Left ventricle myocardium inferior (tissue), 1 donor: ENCODE measurements around the gene NR2F1-AS1. TPM values are rescaled to one million over a fixed set of nuclear protein-coding genes. Genes with fewer than 3 reads are reported as not detected.

Experiments used
- DNase-seq: peaks from one replicate; pipeline ENCODE4 v3.0.0-alpha.2; 2020
- H3K27ac ChIP-seq: fragments of 200-600 bp; replicated peaks from 2 replicates; pipeline ENCODE4 v1.8.0; 2021
- H3K27me3 ChIP-seq: fragments of 200-600 bp; 2 replicates; pipeline ENCODE4 v1.8.0; 2021; ENCODE audit warnings: low read depth
- H3K36me3 ChIP-seq: fragments of 200-600 bp; 2 replicates; pipeline ENCODE4 v1.8.0; 2021
- H3K4me1 ChIP-seq: fragments of 200-600 bp; 2 replicates; pipeline ENCODE4 v1.8.0; 2021
- H3K4me3 ChIP-seq: fragments of 200-600 bp; 2 replicates; pipeline ENCODE4 v1.8.0; 2021; ENCODE audit warnings: mild to moderate bottlenecking, moderate library complexity
- H3K9me3 ChIP-seq: fragments of 200-600 bp; replicated peaks from 2 replicates; pipeline ENCODE4 v1.8.0; 2021
- intact Hi-C: fragments of 100-400 bp; cut with micrococcal nuclease; formaldehyde crosslinking; loops from one replicate; pipeline ENCODE4 v1.11.0; 2022
- total RNA-seq: library from RNA; stranded (reverse); fragmentation: NEBNext Ultra II Directional; extraction: Animal tissue kit (Norgen Biotek cat#: 25700); gene quantifications from one replicate; pipeline ENCODE4 v1.2.1, GENCODE V29; 2021
- TF ChIP-seq, protein P1 (sequence below): fragments of 200-600 bp; IDR thresholded peaks from 2 replicates; pipeline ENCODE4 v1.8.0; 2021; ENCODE audit warnings: antibody characterized with exemption, mild to moderate bottlenecking, borderline replicate concordance
- donor health status: DM: no; HTN: yes; CAD: no; lungs with severe emphysema.

NR2F1-AS1 gene
- total RNA-seq, 1 donor from 2014 or later = 0.60 TPM

DNA sequence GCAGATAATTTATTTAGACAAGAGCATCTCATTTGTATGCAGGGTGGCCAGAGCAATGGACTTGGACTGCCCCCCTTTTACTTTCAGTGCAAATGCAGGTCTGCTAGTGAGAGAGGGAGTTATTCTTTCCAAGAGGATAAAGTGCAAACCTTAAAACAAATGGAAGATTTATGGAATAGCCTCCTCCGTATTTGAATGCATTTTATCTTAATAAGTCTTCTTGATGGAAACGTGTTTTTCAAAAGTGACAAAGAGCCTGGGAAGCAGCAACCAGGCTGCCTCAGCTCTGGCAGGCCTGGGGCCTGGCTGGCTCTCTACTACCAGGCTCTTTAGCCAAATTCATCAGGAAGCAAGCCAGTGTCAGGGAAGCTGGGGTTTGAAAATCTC is 8.8 kb upstream of the NR2F1-AS1 start:
- no peak for DNase-seq
- peaks cover 4% of the 10 kb centered on the region for H3K9me3 ChIP-seq
- no peak overlapping the region for H3K4me3 ChIP-seq
- H3K36me3 ChIP-seq = no peaks in the 10 kb centered on the region
- intact Hi-C loops = no loop called here
- TF ChIP-seq, protein P1, sequence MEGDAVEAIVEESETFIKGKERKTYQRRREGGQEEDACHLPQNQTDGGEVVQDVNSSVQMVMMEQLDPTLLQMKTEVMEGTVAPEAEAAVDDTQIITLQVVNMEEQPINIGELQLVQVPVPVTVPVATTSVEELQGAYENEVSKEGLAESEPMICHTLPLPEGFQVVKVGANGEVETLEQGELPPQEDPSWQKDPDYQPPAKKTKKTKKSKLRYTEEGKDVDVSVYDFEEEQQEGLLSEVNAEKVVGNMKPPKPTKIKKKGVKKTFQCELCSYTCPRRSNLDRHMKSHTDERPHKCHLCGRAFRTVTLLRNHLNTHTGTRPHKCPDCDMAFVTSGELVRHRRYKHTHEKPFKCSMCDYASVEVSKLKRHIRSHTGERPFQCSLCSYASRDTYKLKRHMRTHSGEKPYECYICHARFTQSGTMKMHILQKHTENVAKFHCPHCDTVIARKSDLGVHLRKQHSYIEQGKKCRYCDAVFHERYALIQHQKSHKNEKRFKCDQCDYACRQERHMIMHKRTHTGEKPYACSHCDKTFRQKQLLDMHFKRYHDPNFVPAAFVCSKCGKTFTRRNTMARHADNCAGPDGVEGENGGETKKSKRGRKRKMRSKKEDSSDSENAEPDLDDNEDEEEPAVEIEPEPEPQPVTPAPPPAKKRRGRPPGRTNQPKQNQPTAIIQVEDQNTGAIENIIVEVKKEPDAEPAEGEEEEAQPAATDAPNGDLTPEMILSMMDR = no peak
- H3K27ac ChIP-seq = no peak overlapping the region
- peaks cover 99% of the 10 kb centered on the region for H3K27me3 ChIP-seq
- H3K4me1 ChIP-seq = peaks cover 8% of the 10 kb centered on the region

DNA sequence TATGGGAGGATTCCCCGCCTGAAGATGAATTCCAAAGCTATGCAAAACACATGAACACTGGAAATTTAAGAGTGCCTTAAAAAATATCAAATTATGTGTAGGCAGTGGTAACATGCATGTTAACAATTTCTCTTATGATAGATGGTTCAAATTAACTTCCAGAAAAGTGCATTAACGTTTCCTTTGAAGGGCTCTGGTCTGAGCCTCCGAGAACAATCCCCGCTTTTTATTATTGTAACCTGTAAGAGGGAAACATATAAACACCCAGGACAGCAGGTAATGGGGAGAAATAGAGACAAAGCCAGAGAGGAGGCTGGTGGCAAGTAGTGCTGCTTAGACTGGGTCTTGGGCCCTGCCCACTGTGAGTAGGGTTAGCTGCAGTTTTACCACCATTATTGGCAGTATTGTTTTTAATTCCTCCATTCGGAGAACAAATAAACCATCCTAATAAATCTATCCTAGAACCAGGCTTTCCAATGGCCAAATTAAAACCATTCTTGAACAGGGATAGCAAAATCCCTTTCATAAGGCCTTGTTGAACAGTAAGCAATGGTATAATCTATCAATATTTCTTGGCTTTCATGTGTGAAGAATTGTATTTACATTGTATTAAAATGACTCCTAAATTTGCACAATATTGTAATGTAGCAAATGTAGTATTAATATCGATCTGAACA is 8.3 kb upstream of the NR2F1-AS1 start:
- H3K27me3 ChIP-seq = peaks cover 93% of the 10 kb centered on the region

DNA sequence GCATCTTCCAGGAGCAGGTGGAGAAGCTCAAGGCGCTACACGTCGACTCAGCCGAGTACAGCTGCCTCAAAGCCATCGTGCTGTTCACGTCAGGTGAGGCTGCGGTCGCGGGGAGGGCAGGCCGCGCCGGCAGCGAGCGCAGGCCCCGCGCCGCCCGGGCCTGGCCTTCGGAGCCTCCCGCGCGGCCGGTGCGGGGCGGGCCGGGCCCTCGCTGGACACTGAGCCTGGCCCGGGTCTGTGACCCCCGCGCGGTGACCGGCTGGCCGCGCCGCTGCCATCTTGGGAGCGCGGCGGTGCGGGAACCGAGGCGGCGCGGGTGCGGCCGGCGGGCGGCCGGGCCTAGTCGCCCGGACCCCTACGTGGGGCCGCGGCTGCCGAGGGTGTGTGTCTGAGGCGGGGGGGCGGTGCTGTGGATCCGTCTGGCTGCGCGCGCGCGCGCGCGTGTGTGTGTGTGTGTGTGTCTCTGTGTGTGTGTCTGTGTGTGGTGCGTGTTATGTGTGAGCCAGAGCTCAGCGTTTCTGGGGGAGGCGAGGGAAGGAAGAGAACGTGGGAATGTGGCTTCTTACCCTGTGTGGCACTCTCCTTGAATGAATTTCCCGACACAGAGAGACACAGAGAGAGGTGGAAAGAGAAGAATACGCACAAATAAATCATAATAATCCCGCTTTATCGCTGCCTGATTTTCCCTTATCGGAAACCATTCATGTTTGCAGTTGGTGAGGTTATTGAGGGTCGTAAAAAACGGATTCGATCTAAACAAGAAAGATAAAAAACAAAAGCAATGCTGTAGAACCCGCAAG is 7.5 kb upstream of the NR2F1-AS1 start:
- DNase-seq = no peak
- peaks cover 90% of the 10 kb centered on the region for H3K27me3 ChIP-seq
- H3K4me3 ChIP-seq = no peak overlapping the region
- H3K9me3 ChIP-seq = no peaks in the 10 kb centered on the region
- intact Hi-C loops = no loop called here
- TF ChIP-seq, protein P1 = no peak
- no peaks in the 10 kb centered on the region for H3K36me3 ChIP-seq
- H3K27ac ChIP-seq = no peak overlapping the region
- peaks cover 11% of the 10 kb centered on the region for H3K4me1 ChIP-seq

More for the DNA sequence above, 8.3 kb upstream of the NR2F1-AS1 start:
- Histone ChIP-seq H3K4me1 (peaks cover 8% of the 10 kb centered on the region), H3K36me3 (no peaks in the 10 kb centered on the region), H3K27ac (no peak overlapping the region), H3K4me3 (no peak overlapping the region), H3K9me3 (no peaks in the 10 kb centered on the region)
- no peak for DNase-seq
- intact Hi-C loops = no loop called here
- TF ChIP-seq, protein P1 = no peak

DNA sequence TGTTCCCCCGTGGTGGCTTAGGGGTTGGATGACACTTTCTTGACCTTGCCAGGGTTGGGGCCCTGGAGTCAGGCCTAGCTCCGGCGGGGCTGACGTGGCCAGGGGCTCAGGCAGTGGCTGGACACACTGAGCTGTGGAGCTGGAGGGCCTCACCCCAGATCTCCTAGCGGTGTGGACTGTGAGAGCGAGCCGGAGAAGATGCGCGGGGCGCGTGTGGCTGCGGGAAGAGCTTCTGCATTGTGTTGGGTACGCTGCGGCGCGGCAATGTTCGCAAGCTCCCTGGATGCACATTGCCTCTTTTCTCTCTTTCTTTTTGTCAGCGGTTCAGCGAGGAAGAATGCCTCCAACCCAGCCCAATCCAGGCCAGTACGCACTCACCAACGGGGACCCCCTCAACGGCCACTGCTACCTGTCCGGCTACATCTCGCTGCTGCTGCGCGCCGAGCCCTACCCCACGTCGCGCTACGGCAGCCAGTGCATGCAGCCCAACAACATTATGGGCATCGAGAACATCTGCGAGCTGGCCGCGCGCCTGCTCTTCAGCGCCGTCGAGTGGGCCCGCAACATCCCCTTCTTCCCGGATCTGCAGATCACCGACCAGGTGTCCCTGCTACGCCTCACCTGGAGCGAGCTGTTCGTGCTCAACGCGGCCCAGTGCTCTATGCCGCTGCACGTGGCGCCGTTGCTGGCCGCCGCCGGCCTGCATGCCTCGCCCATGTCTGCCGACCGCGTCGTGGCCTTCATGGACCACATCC is 6.8 kb upstream of the NR2F1-AS1 start:
- intact Hi-C loops = no loop called here
- TF ChIP-seq, protein P1 = no peak
- H3K9me3 ChIP-seq = no peaks in the 10 kb centered on the region
- H3K4me1 ChIP-seq = peaks cover 19% of the 10 kb centered on the region
- DNase-seq = no peak
- H3K27me3 ChIP-seq = peaks cover 90% of the 10 kb centered on the region
- no peaks in the 10 kb centered on the region for H3K36me3 ChIP-seq
- no peak overlapping the region for H3K27ac ChIP-seq
- no peak overlapping the region for H3K4me3 ChIP-seq

DNA sequence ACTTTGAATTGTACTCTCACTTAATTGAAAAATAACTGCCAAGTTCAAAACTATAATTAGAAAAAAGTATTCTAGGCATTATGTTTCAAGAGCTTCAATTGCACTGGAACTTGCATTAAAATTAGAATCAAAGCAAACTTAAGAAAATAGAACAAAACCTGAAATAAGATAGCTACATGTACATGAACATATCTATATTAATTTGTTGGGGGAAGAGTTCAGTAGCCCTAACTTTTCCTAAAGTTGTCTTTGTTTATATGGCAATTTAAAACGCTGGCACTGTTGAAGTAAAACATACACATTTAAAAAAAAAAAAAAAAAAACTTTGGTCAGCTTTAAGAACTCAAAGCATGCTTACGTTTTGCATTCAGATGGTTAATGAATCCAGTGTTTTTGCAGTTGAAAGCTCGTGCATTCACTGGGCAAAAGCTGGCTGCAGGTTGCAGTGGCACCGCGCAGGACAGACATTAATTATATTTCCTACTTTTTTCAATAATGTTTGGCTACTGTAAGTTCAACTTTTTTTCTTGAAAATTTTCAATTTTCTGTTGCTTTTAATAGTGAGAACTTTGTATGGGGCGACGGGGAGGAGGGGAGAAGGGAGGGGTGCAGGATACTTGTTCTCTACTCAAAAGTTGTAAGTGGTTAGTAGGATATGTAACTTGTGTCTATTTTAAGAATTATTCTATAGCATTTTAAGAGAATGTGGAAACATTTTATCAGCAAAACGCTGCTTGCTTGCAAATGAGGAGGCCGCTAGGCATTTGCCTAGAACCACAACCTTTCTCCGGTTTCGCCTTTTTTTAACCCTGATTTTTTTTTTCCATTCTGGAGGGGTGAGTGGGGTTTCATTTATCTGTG is 5.9 kb upstream of the NR2F1-AS1 start:
- peaks cover 90% of the 10 kb centered on the region for H3K27me3 ChIP-seq
- no peak overlapping the region for H3K4me3 ChIP-seq
- H3K4me1 ChIP-seq = peaks cover 25% of the 10 kb centered on the region
- intact Hi-C loops = no loop called here
- no peak overlapping the region for H3K27ac ChIP-seq
- DNase-seq = no peak
- H3K9me3 ChIP-seq = no peaks in the 10 kb centered on the region
- H3K36me3 ChIP-seq = no peaks in the 10 kb centered on the region
- TF ChIP-seq, protein P1 = no peak
